MCF 10A (cell line): Measurements from ENCODE around the gene KCNB1. TPM values are rescaled to one million over a fixed set of nuclear protein-coding genes. Genes with fewer than 3 reads are reported as not detected.
A peak's percentile ranks its signal among the peaks of the same experiment; 100 is the strongest.

Experiments
- BruUV-seq: library from RNA; stranded (reverse); fragments of 400-500 nt; replicated peaks from 2 replicates; lab custom pipeline; 2021; lab: Mats Ljungman, UMichigan
- CTCF ChIA-PET: fragments of 300-600 bp; sonication (Branson Sonifier 250); formaldehyde crosslinking; extraction: SDS; loops from one replicate; lab custom pipeline; 2021; ENCODE audit warnings: antibody characterized with exemption, inconsistent platforms; lab: Yijun Ruan, JAX
- POLR2A ChIA-PET: fragments of 300-600, 350-650 bp; sonication (Branson Sonifier 250); formaldehyde crosslinking; extraction: SDS; loops from one replicate; lab custom pipeline; 2020; ENCODE audit warnings: antibody characterized with exemption, inconsistent platforms; lab: Yijun Ruan, JAX
- DNase-seq: peaks from one replicate; pipeline ENCODE4 v3.0.0-alpha.2; 2018; ENCODE audit not compliant: unreplicated experiment
- H3K27ac Mint-ChIP-seq: one replicate; pipeline ENCODE4 v1.8.0; 2022; ENCODE audit warnings: mild to moderate bottlenecking, low read depth, mixed read lengths; ENCODE audit not compliant: unreplicated experiment
- H3K27me3 Mint-ChIP-seq: one replicate; pipeline ENCODE4 v1.8.0; 2022; ENCODE audit warnings: mixed read lengths; ENCODE audit not compliant: insufficient read depth, unreplicated experiment
- H3K36me3 Mint-ChIP-seq: one replicate; pipeline ENCODE4 v1.8.0; 2022; ENCODE audit warnings: mild to moderate bottlenecking, moderate library complexity, mixed read lengths; ENCODE audit not compliant: insufficient read depth, unreplicated experiment
- H3K4me1 Mint-ChIP-seq: one replicate; pipeline ENCODE4 v1.8.0; 2022; ENCODE audit warnings: mixed read lengths; ENCODE audit not compliant: insufficient read depth, unreplicated experiment
- H3K4me3 Mint-ChIP-seq: one replicate; pipeline ENCODE4 v1.8.0; 2022; ENCODE audit warnings: mild to moderate bottlenecking, moderate library complexity, mixed read lengths; ENCODE audit not compliant: unreplicated experiment
- H3K9me3 Mint-ChIP-seq: one replicate; pipeline ENCODE4 v1.8.0; 2022; ENCODE audit warnings: mixed read lengths; ENCODE audit not compliant: unreplicated experiment
- CTCF ChIP-seq: fragments of 200-600 bp; IDR thresholded peaks from one replicate; pipeline ENCODE4 v1.8.0; 2022; ENCODE audit warnings: antibody characterized with exemption, mild to moderate bottlenecking; ENCODE audit not compliant: unreplicated experiment
- intact Hi-C: fragments of 100-400 bp; cut with micrococcal nuclease; formaldehyde crosslinking; loops from 2 replicates; pipeline ENCODE4 v1.14.1; 2022
- total RNA-seq: library from RNA; stranded (reverse); gene quantifications from 2 replicates; pipeline ENCODE4 v1.2.3, GENCODE V29; 2022

The KCNB1 gene
- total RNA-seq, 1 experiment from 2014 or later = 2.8 TPM

DNA sequence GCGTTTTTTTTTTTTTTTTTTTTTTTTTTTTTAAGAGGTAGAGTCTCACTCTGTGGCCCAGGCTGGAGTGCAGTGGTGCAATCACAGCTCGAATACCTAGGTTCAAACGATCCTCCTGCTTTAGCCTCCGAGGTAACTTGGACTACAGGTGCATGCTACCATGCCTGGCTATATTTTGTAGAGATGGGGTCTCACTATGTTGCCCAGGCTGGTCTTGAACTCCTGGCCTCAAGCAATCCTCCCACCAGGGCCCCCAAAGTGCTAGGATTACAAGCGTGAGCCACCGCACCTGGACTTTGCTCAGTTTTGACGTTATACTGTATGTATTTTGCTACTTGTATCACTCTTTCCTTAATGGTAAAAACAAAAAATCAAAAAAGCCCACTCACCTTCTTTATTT lies 103.1 kb downstream of the KCNB1 start:
- DNase-seq = no peak
- ChIA-PET POLR2A (interaction anchor here (0.7 to 4.4 kb wide), 2 partner anchors 33 to 225 kb away, joined by 3 to 51 read pairs; no protein-coding TSS in a partner anchor), CTCF (interaction anchor here (1.1 kb wide), 1 partner anchor 34 kb away, joined by 3 read pairs; no protein-coding TSS in a partner anchor)
- H3K36me3 Mint-ChIP-seq = no peaks in the 10 kb centered on the region
- no peaks in the 10 kb centered on the region for H3K27me3 Mint-ChIP-seq
- H3K4me1 Mint-ChIP-seq = peaks cover 31% of the 10 kb centered on the region
- H3K4me3 Mint-ChIP-seq = no peak overlapping the region
- no TSS peak for BruUV-seq
- no peaks in the 10 kb centered on the region for H3K9me3 Mint-ChIP-seq
- TF ChIP-seq CTCF = no peak
- intact Hi-C loops = no loop called here
- no peak overlapping the region for H3K27ac Mint-ChIP-seq

DNA sequence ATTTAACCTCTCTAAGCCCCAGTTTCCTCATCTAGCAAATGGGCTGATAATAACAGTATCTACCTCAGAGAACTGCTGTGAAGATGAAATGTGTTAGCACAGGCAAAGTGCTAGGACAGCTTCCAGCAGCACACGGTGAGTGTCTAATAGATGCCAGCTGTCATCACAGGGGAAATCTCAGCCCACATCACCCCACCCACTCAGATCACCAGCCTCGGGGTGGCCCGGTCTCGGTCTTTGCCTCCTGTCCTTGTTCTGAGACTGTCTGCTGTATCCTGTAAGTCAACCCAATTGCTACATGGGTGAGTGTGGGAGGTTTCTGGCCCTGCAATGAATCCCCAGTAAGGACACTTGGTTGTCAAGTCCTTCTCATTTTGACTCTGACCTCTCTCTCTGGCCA lies 105.1 kb downstream of the KCNB1 start:
- CTCF ChIA-PET = interaction anchor here (0.7 kb wide), 1 partner anchor 43 kb away, joined by 3 read pairs; no protein-coding TSS in a partner anchor
- H3K36me3 Mint-ChIP-seq = peaks cover under 1% of the 10 kb centered on the region

GRCh38 chr20:49375170-49375569 lies 107.3 kb downstream of the KCNB1 start:
- Mint-ChIP-seq H3K4me3 (no peak overlapping the region), H3K27ac (no peak overlapping the region), H3K36me3 (peaks cover 7% of the 10 kb centered on the region), H3K27me3 (no peaks in the 10 kb centered on the region), H3K4me1 (peaks cover 14% of the 10 kb centered on the region), H3K9me3 (no peaks in the 10 kb centered on the region)
- ChIA-PET POLR2A (interaction anchor here (0.6 to 1.8 kb wide), 4 partner anchors 9 to 30 kb away, joined by 3 to 6 read pairs (median 4); no protein-coding TSS in a partner anchor), CTCF (interaction anchor here (0.6 to 2.0 kb wide), 4 partner anchors 110 to 464 kb away, joined by 3 to 11 read pairs (median 4); no protein-coding TSS in a partner anchor)
- no peak for TF ChIP-seq CTCF
- intact Hi-C loops = no loop called here
- no TSS peak for BruUV-seq
- DNase-seq = no peak

More for the DNA sequence above, 105.1 kb downstream of the KCNB1 start:
- POLR2A ChIA-PET = interaction anchor here (0.5 kb wide), 1 partner anchor 814 kb away, joined by 3 read pairs; no protein-coding TSS in a partner anchor
- DNase-seq = no peak
- Mint-ChIP-seq H3K27me3 (no peaks in the 10 kb centered on the region), H3K4me3 (no peak overlapping the region), H3K9me3 (no peaks in the 10 kb centered on the region), H3K27ac (no peak overlapping the region), H3K4me1 (peaks cover 16% of the 10 kb centered on the region)
- BruUV-seq = no TSS peak
- intact Hi-C loops = no loop called here
- TF ChIP-seq CTCF = no peak

DNA sequence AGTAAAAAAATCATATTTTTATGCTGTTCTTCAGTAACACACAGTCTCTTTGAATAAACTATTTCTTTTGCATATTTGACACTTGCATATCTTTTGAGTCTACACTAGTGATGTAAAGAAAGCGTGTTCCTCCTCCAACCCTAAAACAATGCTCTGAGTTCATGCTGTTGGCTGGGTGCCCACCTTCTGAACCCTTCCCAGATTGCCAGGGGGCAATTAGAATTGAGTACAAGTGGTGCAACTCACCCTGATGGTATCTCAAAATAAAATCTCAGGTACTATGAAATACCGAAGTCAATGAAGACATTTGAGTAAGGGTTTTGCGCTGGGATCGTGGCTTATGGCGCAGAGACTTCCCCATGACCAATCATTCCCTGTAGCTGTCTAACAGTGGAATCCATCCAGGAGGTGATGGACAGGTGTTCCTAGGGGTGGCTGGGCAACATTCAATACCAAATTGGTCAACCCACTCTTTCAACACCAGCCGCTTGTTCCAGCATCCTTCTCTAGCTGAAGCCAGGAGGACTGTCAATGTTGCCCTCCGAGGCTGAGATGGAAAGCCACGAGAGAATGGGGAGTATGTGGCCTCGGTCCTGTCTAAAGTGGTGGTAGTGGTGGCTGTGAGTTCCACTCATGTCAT lies 110.3 kb downstream of the KCNB1 start:
- no TSS peak for BruUV-seq
- CTCF ChIA-PET = interaction anchor here (0.6 to 1.9 kb wide), 4 partner anchors 12 to 132 kb away, joined by 3 to 8 read pairs (median 4); no protein-coding TSS in a partner anchor
- intact Hi-C loops = no loop called here
- H3K36me3 Mint-ChIP-seq = peaks cover 20% of the 10 kb centered on the region
- H3K27me3 Mint-ChIP-seq = no peaks in the 10 kb centered on the region
- peak; percentile 95 for DNase-seq
- TF ChIP-seq CTCF = no peak
- POLR2A ChIA-PET = interaction anchor here (0.7 to 3.8 kb wide), 9 partner anchors 10 to 200 kb away, joined by 3 to 35 read pairs (median 4); no protein-coding TSS in a partner anchor
- H3K27ac Mint-ChIP-seq = no peak overlapping the region
- H3K4me1 Mint-ChIP-seq = peaks cover 14% of the 10 kb centered on the region
- H3K4me3 Mint-ChIP-seq = peak overlapping the region; percentile 29
- H3K9me3 Mint-ChIP-seq = no peaks in the 10 kb centered on the region
